Esophagus (tissue), 2 donors: Measurements from ENCODE around the gene XPO1. TPM values are rescaled to one million over a fixed set of nuclear protein-coding genes. Genes with fewer than 3 reads are reported as not detected.
"Not testable (repeated sequence)": the region's sequence is repeated elsewhere in the genome, so short reads cannot be mapped to it uniquely, and the experiment has no call there.

Source experiments
- H3K27ac ChIP-seq, 2 donors: one replicate each; pipeline ENCODE4 v1.5.1; 2013; ENCODE audit warnings: low read depth in 2 of 2, mild to moderate bottlenecking in 2 of 2, inconsistent platforms in 1 of 2, low read length in 1 of 2, moderate library complexity in 1 of 2
- H3K27me3 ChIP-seq, 2 donors: one replicate each; pipeline ENCODE4 v1.6.1; 2013; ENCODE audit warnings: low read length in 2 of 2, control low read depth in 1 of 2, mild to moderate bottlenecking in 1 of 2; ENCODE audit not compliant: insufficient read depth in 2 of 2, control insufficient read depth in 1 of 2
- H3K36me3 ChIP-seq, 2 donors: one replicate each; pipeline ENCODE4 v1.6.1; 2013; ENCODE audit warnings: low read length in 1 of 2; ENCODE audit not compliant: control insufficient read depth in 2 of 2, insufficient read depth in 2 of 2
- H3K4me1 ChIP-seq, 2 donors: one replicate each; pipeline ENCODE4 v1.6.1; 2013; ENCODE audit warnings: low read length in 1 of 2; ENCODE audit not compliant: control insufficient read depth in 2 of 2, insufficient read depth in 2 of 2
- H3K4me3 ChIP-seq, 2 donors: one replicate each; pipeline ENCODE4 v1.5.1; 2013; ENCODE audit warnings: low read length in 2 of 2, mild to moderate bottlenecking in 2 of 2, low read depth in 1 of 2, moderate library complexity in 1 of 2
- H3K9me3 ChIP-seq, 2 donors: one replicate each; pipeline ENCODE4 v1.6.1; 2013; ENCODE audit warnings: mild to moderate bottlenecking in 2 of 2, low read depth in 1 of 2, low read length in 1 of 2, moderate library complexity in 1 of 2; ENCODE audit not compliant: control insufficient read depth in 2 of 2, insufficient read depth in 1 of 2
- WGBS, 2 donors: extraction: QIAGEN DNeasy Blood & Tissue Kit; methylation state at CpG; one replicate each; pipeline ENCODE4 v1.1.7; 2013; 5-methylcytosine and 5-hydroxymethylcytosine counted together
- polyA plus RNA-seq, 2 donors: library from polyadenylated mRNA; stranded (reverse); fragments of 200-250 nt; gene quantifications; one replicate each; pipeline ENCODE4 v1.2.3, GENCODE V29; 2013
- donor health status: healthy with polysubstance abuse.
- donor health status: Bipolar disorder and iron deficiency.

XPO1 gene
- polyA plus RNA-seq, 2 donors = 34.4 to 43.8 TPM

DNA sequence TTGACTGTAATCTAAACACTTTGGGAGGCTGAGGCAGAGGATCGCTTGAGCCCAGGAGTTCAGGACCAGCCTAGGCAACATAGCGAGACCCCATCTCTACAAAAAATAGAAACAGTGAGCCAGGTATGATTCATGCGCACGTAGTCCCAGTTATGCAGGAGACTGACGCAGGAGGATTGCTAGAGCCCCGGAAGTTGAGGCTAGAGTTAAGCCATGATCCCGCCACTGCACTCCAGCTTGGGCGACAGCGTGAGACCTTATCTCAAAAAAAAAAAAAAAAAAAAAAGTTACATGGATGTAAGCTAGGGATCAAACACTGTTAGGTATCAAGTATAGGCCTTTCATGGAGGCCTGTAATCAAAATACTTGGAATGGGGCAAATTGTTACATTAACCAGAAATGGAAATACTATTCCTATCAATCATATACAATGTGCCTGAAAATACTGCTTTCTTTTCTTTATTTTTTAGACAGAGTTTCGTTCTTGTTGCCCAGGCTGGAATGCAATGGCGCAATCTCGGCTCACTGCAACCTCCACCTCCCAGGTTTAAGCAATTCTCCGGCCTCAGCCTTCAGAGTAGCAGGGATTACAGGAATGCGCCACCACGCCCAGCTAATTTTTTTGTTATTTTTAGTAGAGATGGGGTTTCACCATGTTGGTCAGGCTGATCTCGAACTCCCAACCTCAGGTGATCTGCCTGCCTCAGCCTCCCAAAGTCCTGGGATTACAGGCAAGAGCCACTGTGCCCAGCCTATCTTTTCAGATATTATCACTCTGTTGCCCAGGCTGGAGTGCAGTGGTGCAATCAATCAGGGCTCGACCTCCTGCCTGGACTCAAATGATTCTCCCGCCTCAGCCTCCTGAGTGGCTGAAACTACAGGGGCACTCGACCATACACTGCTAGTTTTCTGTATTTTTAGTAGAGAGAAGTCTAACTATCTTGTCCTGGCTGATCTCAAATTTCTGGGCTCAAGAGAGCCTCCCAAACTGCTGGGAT lies 27.2 kb downstream of the XPO1 start:
- WGBS, 2 donors = 95% methylated on average over 19 of the region's 19 CpGs
- Histone ChIP-seq H3K9me3 (no peaks in the 10 kb centered on the region), H3K27me3 (no peaks in the 10 kb centered on the region), H3K36me3 (peaks cover 0 to 6% of the 10 kb centered on the region in 2 donors), H3K4me1 (no peaks in the 10 kb centered on the region), H3K4me3 (no peak overlapping the region), H3K27ac (no peak overlapping the region)

DNA sequence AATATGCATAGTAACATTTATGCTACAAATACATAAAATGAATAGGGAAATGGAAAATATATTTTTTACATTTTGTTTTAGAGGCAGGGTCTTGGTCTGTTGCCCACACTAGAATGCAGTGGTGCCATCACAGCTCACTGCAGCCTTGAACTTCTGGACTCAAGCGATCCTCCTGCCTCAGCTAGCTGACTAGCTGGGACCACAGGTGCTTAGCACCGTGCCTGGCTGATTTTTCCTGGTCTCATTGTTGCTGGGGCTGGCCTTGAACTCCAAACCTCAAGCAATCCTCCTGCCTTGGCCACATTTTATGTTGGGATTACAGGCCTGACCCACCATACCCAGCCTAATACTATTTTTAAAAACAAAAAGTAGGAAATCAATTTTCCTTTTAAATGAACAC lies 33.2 kb downstream of the XPO1 start:
- H3K36me3 ChIP-seq = peaks cover 0 to 7% of the 10 kb centered on the region in 2 donors
- 73 to 92% methylated on average over 2 of the region's 2 CpGs for WGBS, 2 donors
- H3K27ac ChIP-seq = no peak overlapping the region
- no peaks in the 10 kb centered on the region for H3K9me3 ChIP-seq
- H3K27me3 ChIP-seq = no peaks in the 10 kb centered on the region
- H3K4me3 ChIP-seq = no peak overlapping the region
- no peaks in the 10 kb centered on the region for H3K4me1 ChIP-seq

DNA sequence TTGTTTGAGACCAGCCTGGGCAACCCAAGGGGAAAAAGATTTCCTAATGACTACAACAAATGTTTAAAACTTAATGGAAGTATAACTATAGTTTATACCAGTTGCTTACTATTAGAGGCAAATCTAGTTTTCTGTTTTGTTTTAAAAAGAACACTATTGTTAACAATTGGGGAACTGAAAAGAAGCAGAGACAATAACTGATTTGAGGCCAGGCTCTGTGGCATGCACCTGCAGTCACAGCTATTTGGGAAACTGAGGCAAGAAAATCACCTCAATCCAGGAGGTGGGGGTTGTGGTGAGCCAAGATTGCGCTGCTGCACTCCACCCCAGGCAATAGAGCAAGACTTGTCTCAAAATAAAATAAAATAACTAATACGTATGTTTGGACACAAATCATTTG lies 39.1 kb downstream of the XPO1 start:
- WGBS, 2 donors = 93 to 100% methylated on average over 2 of the region's 2 CpGs
- Histone ChIP-seq H3K36me3 (peaks cover 2 to 3% of the 10 kb centered on the region in 2 donors), H3K4me1 (no peaks in the 10 kb centered on the region), H3K27ac (no peak overlapping the region), H3K9me3 (no peaks in the 10 kb centered on the region), H3K4me3 (no peak overlapping the region), H3K27me3 (no peaks in the 10 kb centered on the region)

DNA sequence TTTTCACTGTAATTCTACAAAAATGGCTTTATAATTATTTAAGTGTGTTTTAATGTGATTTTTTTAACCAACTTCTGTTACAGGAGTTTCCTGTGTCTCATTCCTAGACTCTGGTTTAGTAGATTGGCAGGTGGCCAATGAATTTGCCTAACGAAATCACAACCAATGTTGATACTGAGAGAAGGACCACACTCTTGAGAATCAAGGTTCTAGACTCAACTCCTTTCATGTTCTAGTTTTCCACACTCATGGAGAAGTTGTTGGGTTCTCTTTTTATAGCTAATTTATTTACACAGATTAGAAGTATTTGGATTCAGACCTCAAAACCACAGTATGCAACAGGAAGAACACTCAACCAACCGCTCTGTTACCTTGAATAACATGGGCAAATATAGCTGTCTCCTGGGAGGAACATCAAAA lies 44.6 kb downstream of the XPO1 start:
- H3K27ac ChIP-seq = no peak overlapping the region
- 63 to 64% methylated on average over 2 of the region's 2 CpGs for WGBS, 2 donors
- peaks cover 8 to 12% of the 10 kb centered on the region in 2 donors for H3K36me3 ChIP-seq
- no peaks in the 10 kb centered on the region for H3K4me1 ChIP-seq
- H3K9me3 ChIP-seq = no peaks in the 10 kb centered on the region
- H3K4me3 ChIP-seq = no peak overlapping the region
- H3K27me3 ChIP-seq = no peaks in the 10 kb centered on the region

DNA sequence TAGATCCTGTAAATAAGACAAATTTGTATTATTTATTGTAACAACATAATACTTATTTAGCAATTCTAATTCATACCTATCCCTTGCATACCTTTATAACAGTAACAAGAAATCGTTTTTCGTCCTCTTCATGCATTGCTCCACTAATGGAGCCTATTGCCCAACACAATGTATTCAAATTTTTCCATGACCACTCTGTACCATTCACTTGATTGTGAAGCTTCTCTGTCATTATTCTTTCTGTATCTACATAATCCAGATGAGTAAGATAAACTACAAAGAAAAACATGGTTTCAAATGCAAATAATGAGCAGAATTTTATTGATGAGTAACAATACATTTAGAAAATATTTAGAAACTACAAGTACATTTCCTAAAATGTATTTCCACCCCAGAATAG lies 45.7 kb downstream of the XPO1 start:
- WGBS, 2 donors = 94% methylated on average over 2 of the region's 2 CpGs
- H3K27ac ChIP-seq = no peak overlapping the region
- H3K36me3 ChIP-seq = peaks cover 7 to 12% of the 10 kb centered on the region in 2 donors

DNA sequence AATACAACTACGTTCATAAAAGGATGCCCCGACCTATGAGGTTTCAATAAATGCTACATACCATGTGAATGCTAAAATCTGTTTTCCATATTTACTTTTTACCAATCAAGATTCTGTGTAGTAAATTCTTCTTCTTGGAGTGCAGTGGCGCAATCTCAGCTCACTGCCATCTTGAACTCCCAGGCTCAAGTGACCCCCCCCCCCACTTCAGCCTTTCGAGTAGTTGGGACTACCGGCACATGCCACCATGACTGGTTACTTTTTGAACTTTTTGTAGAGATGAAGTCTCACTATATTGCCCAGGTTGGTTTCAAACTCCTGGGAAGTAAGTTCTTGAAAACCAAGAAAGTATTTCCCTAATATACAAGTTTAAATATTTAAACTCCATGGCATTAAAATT lies 52.9 kb downstream of the XPO1 start:
- WGBS, 2 donors = 96 to 97% methylated on average over 5 of the region's 5 CpGs
- Histone ChIP-seq H3K36me3 (peaks cover 2 to 7% of the 10 kb centered on the region in 2 donors), H3K9me3 (no peaks in the 10 kb centered on the region), H3K27me3 (no peaks in the 10 kb centered on the region), H3K27ac (no peak overlapping the region), H3K4me1 (no peaks in the 10 kb centered on the region), H3K4me3 (no peak overlapping the region)

More for the DNA sequence above, 45.7 kb downstream of the XPO1 start:
- Histone ChIP-seq H3K9me3 (no peaks in the 10 kb centered on the region), H3K27me3 (no peaks in the 10 kb centered on the region), H3K4me1 (no peaks in the 10 kb centered on the region), H3K4me3 (no peak overlapping the region)

DNA sequence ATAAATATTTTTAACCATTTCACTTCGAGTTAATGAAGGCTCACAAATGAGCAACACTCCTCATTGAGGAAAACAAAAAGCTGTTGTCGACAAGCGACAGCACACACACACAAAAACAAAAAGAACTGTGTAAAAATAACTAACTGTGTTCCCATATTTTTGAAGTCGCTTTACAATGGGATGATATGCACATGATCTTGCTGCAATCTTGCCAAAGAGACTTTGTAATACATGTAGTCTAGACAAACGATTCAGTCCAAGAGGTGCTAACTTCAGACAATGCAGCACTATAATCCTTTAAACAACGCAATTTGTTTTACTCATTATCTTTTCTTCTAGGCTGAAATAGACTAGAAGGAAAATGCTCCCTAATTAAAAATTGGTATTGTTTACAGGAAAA lies 60.1 kb downstream of the XPO1 start:
- no peaks in the 10 kb centered on the region for H3K4me1 ChIP-seq
- H3K36me3 ChIP-seq = peaks cover 0 to 17% of the 10 kb centered on the region in 2 donors
- H3K9me3 ChIP-seq = no peaks in the 10 kb centered on the region
- no peaks in the 10 kb centered on the region for H3K27me3 ChIP-seq
- WGBS, 2 donors = 85% methylated on average over 6 of the region's 6 CpGs
- no peak overlapping the region for H3K4me3 ChIP-seq
- H3K27ac ChIP-seq = no peak overlapping the region

DNA sequence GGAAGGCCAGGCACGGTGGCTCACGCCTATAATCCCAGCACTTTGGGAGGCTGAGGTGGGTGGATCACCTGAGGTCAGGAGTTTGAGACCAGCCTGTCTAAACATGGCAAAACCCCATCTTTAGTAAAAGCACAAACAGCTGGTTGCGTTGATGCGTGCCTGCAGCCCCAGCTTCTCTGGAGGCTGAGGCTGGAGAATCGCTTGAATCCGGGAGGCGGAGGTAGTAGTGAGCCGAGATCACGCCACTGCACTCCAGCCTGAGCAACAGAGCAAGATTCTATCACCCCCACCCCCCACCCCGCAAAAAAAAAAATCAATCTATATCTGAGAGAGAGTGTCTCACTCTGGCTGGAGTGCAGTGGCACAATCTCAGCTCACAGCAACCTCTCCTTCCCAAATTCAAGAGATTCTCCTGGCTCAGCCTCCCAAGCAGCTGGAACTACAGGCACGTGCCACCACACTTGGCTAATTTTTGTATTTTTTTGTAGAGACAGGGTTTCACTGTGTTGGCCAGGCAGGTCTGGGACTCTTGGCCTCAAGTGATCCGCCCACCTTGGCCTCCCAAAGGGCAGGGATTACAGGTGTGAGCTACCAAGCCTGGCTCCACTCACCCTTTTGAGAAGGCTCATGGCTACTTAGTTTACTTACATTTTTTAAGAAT lies 61.1 kb downstream of the XPO1 start:
- H3K27ac ChIP-seq, H3K4me1 ChIP-seq, H3K27me3 ChIP-seq, H3K4me3 ChIP-seq, H3K9me3 ChIP-seq: not testable (repeated sequence)
- peaks cover 0 to 17% of the 10 kb centered on the region in 2 donors for H3K36me3 ChIP-seq
- WGBS, 2 donors = 97 to 98% methylated on average over 12 of the region's 12 CpGs

DNA sequence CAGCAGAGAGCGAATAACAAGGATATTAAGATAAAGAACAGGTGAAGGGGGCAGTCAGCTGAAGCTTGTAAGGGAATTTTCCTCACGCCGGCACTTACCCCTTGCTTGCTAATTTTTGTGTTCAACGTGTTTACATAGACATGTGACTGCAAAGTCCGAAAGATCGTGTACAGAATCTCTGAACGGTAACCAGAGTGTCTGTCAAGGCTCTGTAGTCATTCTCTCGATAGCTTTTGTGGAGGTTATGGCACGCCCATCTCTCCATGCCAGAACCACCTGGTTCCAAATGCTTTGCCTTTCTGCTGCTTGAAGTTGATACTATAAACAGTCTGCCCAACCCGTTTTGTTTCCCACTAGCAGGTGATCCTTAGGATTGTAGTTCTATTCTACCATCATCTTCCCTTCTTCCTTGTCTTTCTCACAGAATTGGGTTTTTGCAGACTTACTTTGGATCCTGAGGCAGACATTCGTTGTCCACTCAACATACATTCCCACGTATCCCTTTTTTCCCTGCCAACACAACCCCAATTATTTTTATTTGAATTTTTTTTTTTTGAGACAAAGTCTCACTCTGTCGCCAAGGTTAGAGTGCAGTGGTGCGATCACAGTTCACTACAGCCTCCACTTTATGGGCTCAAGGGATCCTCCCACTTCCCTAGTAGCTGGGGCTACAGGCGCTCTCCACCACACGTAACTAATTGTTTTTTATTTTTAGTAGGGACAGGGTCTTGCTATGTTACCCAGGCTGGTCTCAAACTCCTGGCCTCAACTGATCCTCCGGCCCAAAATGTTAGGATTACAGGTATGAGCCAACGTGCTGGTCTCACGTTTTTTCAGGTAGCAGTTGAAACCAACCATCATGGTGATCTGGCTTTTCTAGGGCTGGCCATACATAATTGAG lies 66.0 kb downstream of the XPO1 start:
- Histone ChIP-seq H3K9me3 (no peaks in the 10 kb centered on the region), H3K4me3 (peak overlapping the region; percentile 72 to 88), H3K27me3 (no peaks in the 10 kb centered on the region), H3K27ac (peak overlapping the region; percentile 99), H3K36me3 (peaks cover 0 to 2% of the 10 kb centered on the region in 2 donors), H3K4me1 (peaks cover 0 to 4% of the 10 kb centered on the region in 2 donors)
- WGBS, 2 donors = 36 to 37% methylated on average over 19 of the region's 19 CpGs
